H1 (cell line): Measurements from ENCODE around the gene IYD.

ENCODE experiments used
- CHD2 ChIP-seq: IDR thresholded peaks from 2 replicates; pipeline ENCODE4 v1.6.1; 2012; ENCODE audit warnings: low read length, improper control_type of control experiment
- EGR1 ChIP-seq: IDR thresholded peaks from 2 replicates; pipeline ENCODE4 v1.6.1; 2011; ENCODE audit warnings: low read depth, low read length, borderline replicate concordance
- EZH2 ChIP-seq: fragments of 200-600 bp; sonication (generic); IDR thresholded peaks from 2 replicates; pipeline ENCODE4 v1.7.1; 2012; ENCODE audit warnings: low read depth, mild to moderate bottlenecking, moderate library complexity, low read length, inconsistent platforms; ENCODE audit not compliant: severe bottlenecking
- KDM1A ChIP-seq: fragments of 200-600, 300-600 bp; sonication (generic); IDR thresholded peaks from 2 replicates; pipeline ENCODE4 v1.7.1; 2016; ENCODE audit warnings: mild to moderate bottlenecking, low read length, borderline replicate concordance
- POLR2AphosphoS5 ChIP-seq: IDR thresholded peaks from 2 replicates; pipeline ENCODE4 v1.6.1; 2011; ENCODE audit warnings: low read depth, low read length
- RNF2 ChIP-seq: fragments of 200-900, 300-1000 bp; sonication (generic); IDR thresholded peaks from 2 replicates; pipeline ENCODE4 v1.7.1; 2016; ENCODE audit warnings: borderline replicate concordance, low read depth, mild to moderate bottlenecking, antibody characterized with exemption, low read length; ENCODE audit not compliant: poor library complexity, severe bottlenecking; ENCODE audit errors: missing control alignments
- SIRT6 ChIP-seq: IDR thresholded peaks from one replicate; pipeline ENCODE4 v1.7.1; 2012; ENCODE audit warnings: low read length, inconsistent platforms
- SP1 ChIP-seq: IDR thresholded peaks from 2 replicates; pipeline ENCODE4 v1.6.1; 2011; ENCODE audit warnings: low read depth, low read length
- TAF1 ChIP-seq: IDR thresholded peaks from 2 replicates; pipeline ENCODE4 v1.6.1; 2011; ENCODE audit warnings: mild to moderate bottlenecking, low read depth, low read length
- TBP ChIP-seq: IDR thresholded peaks from 2 replicates; pipeline ENCODE4 v1.6.1; 2011; ENCODE audit warnings: low read depth, low read length, improper control_type of control experiment
- TF ChIP-seq, protein P1 (sequence below), 3 experiments: IDR thresholded peaks; 1 replicate in 2 of 3; 2 replicates in 1 of 3; pipeline versions ENCODE4 v1.5.1 to v1.6.1; 2011; ENCODE audit warnings: low read length in 3 of 3, mild to moderate bottlenecking in 3 of 3, inconsistent platforms in 2 of 3, low read depth in 1 of 3, moderate library complexity in 1 of 3; ENCODE audit not compliant: insufficient read depth in 1 of 3; ENCODE audit errors: control extremely low read depth in 1 of 3
- TF ChIP-seq, protein P2 (sequence below): IDR thresholded peaks from 2 replicates; pipeline ENCODE4 v1.6.1; 2011; ENCODE audit warnings: low read depth, mild to moderate bottlenecking, low read length; ENCODE audit not compliant: insufficient read depth

DNA sequence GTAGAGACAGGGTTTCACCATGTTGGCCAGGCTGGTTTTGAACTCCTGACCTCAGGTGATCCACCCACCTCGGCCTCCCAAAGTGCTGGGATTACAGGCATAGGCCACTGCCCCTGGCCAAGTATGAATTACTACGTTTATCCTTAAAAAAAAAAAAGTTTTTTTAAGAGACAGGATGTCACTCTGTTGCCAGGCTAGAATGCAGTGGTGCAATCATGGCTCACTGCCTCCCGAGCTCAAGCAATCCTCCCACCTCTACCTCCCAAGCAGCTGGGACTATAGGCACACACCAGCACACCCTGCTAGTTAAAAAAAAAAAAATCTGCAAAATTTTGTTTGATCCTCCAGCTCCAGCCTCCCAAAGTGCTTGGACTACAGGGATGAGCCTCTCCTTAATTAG lies 23.1 kb downstream of the IYD start:
- TF ChIP-seq SP1 (no peak), SIRT6 (no peak), RNF2 (no peak), TBP (no peak), TAF1 (no peak), CHD2 (no peak), EZH2 (no peak), EGR1 (no peak), POLR2AphosphoS5 (no peak), KDM1A (no peak)
- TF ChIP-seq, protein P1, sequence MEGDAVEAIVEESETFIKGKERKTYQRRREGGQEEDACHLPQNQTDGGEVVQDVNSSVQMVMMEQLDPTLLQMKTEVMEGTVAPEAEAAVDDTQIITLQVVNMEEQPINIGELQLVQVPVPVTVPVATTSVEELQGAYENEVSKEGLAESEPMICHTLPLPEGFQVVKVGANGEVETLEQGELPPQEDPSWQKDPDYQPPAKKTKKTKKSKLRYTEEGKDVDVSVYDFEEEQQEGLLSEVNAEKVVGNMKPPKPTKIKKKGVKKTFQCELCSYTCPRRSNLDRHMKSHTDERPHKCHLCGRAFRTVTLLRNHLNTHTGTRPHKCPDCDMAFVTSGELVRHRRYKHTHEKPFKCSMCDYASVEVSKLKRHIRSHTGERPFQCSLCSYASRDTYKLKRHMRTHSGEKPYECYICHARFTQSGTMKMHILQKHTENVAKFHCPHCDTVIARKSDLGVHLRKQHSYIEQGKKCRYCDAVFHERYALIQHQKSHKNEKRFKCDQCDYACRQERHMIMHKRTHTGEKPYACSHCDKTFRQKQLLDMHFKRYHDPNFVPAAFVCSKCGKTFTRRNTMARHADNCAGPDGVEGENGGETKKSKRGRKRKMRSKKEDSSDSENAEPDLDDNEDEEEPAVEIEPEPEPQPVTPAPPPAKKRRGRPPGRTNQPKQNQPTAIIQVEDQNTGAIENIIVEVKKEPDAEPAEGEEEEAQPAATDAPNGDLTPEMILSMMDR (IDR thresholded peaks at IDR 0.05; ENCODE audit: control extremely low read depth in 1 of 3, insufficient read depth in 1 of 3, low read depth in 1 of 3, low read length in 3 of 3), result no peak
- TF ChIP-seq, protein P2, sequence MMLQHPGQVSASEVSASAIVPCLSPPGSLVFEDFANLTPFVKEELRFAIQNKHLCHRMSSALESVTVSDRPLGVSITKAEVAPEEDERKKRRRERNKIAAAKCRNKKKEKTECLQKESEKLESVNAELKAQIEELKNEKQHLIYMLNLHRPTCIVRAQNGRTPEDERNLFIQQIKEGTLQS, result no peak
